Panc1 (cell line): Measurements from ENCODE around the gene ATG10. TPM values are rescaled to one million over a fixed set of nuclear protein-coding genes. Genes with fewer than 3 reads are reported as not detected.

Experiments used
- ATAC-seq: fragments of 200-7000 bp; cut with Tn5 transposase; 2 replicates; pipeline ENCODE4 v1.9.1; 2020; ENCODE audit warnings: mild to moderate bottlenecking, moderate library complexity
- BruUV-seq: library from RNA; stranded (reverse); fragments of 400-500 nt; replicated peaks from 2 replicates; lab custom pipeline; 2021; lab: Mats Ljungman, UMichigan
- CTCF ChIA-PET: fragments of 300-600 bp; sonication (Branson Sonifier 250); formaldehyde crosslinking; loops from one replicate; lab custom pipeline; 2022; ENCODE audit warnings: antibody characterized with exemption; lab: Charles Lee
- POLR2A ChIA-PET: fragments of 300-600 bp; sonication (Branson Sonifier 250); formaldehyde crosslinking; loops from one replicate; lab custom pipeline; 2022; ENCODE audit warnings: antibody characterized with exemption; lab: Charles Lee
- DNase-seq: peaks from one replicate; pipeline ENCODE4 v3.0.0-alpha.2; 2010; ENCODE audit warnings: low read depth, low spot score
- H3K27ac ChIP-seq: 2 replicates; pipeline ENCODE4 v1.5.1; 2011; ENCODE audit warnings: mild to moderate bottlenecking, low read length, inconsistent platforms
- H3K27me3 ChIP-seq: fragments of 200-500 bp; sonication (Bioruptor generic); 2 replicates; pipeline ENCODE4 v1.6.0; 2014; ENCODE audit warnings: low read length, inconsistent platforms; ENCODE audit not compliant: control insufficient read depth, insufficient read depth
- H3K36me3 ChIP-seq: fragments of 200-500 bp; sonication (Bioruptor generic); 2 replicates; pipeline ENCODE4 v1.5.1; 2014; ENCODE audit warnings: inconsistent platforms, mild to moderate bottlenecking, low read length, moderate library complexity; ENCODE audit not compliant: control insufficient read depth, insufficient read depth
- H3K4me1 ChIP-seq: 2 replicates; pipeline ENCODE4 v1.5.1; 2011; ENCODE audit warnings: inconsistent platforms, mild to moderate bottlenecking, low read length, moderate library complexity; ENCODE audit not compliant: control insufficient read depth, insufficient read depth
- H3K4me3 ChIP-seq, 2 experiments: 2 replicates each; pipeline ENCODE4 v1.5.1; 2011 to 2012; ENCODE audit warnings: low read depth in 2 of 2, low read length in 2 of 2, mild to moderate bottlenecking in 2 of 2, inconsistent platforms in 1 of 2, moderate library complexity in 1 of 2
- H3K9me3 ChIP-seq: fragments of 200-500 bp; sonication (Bioruptor generic); 2 replicates; pipeline ENCODE4 v1.5.1; 2014; ENCODE audit warnings: low read depth, mild to moderate bottlenecking, inconsistent platforms, low read length, moderate library complexity; ENCODE audit not compliant: control insufficient read depth, insufficient read depth
- POLR2AphosphoS5 ChIP-seq: IDR thresholded peaks from 2 replicates; pipeline ENCODE4 v1.6.1; 2012; ENCODE audit warnings: mild to moderate bottlenecking, low read depth, low read length, moderate library complexity
- SIN3A ChIP-seq: IDR thresholded peaks from 2 replicates; pipeline ENCODE4 v1.6.1; 2012; ENCODE audit warnings: low read depth, mild to moderate bottlenecking, low read length, moderate library complexity, borderline replicate concordance; ENCODE audit not compliant: insufficient read depth
- TCF7L2 ChIP-seq: IDR thresholded peaks from 2 replicates; pipeline ENCODE4 v1.6.1; 2011; ENCODE audit warnings: mild to moderate bottlenecking, low read depth, low read length, inconsistent platforms
- in situ Hi-C: cut with HindIII; loops from 2 replicates; pipeline ENCODE4 v1.10.0; 2016; ENCODE audit warnings: low sequenced_read_pairs, low pct_unique_long_range_greater_than_20kb
- intact Hi-C: fragments of 100-400 bp; cut with micrococcal nuclease; formaldehyde crosslinking; loops from one replicate; pipeline ENCODE4 v1.10.0; 2022; ENCODE audit not compliant: unreplicated experiment
- total RNA-seq: library from RNA; stranded (reverse); gene quantifications from one replicate; pipeline ENCODE4 v1.2.1, GENCODE V29; 2021; ENCODE audit not compliant: unreplicated experiment
- TF ChIP-seq, protein P1 (sequence below), 2 experiments: IDR thresholded peaks; 2 replicates each; pipeline ENCODE4 v1.6.1; 2011 to 2012; ENCODE audit warnings: low read depth in 2 of 2, control low read depth in 1 of 2, low read length in 1 of 2, mild to moderate bottlenecking in 1 of 2, moderate library complexity in 1 of 2; ENCODE audit not compliant: insufficient read depth in 1 of 2
- TF ChIP-seq, protein P2 (sequence below): fragments of 450-650 bp; IDR thresholded peaks from 2 replicates; pipeline ENCODE4 v1.5.1; 2017; ENCODE audit warnings: mild to moderate bottlenecking

Gene ATG10
- total RNA-seq, 1 experiment from 2014 or later, result 14.0 TPM

GRCh38 chr5:82295144-82295543 is 323.3 kb downstream of the ATG10 start:
- no peak for DNase-seq
- CTCF ChIA-PET, result no interaction called here
- intact Hi-C loops, result no loop called here
- Histone ChIP-seq H3K4me3 (no peak overlapping the region), H3K27ac (no peak overlapping the region), H3K9me3 (no peaks in the 10 kb centered on the region), H3K4me1 (no peaks in the 10 kb centered on the region), H3K27me3 (no peaks in the 10 kb centered on the region), H3K36me3 (no peaks in the 10 kb centered on the region)
- no peak for ATAC-seq
- POLR2A ChIA-PET, result no interaction called here
- in situ Hi-C loops, result no loop called here
- no peak for TF ChIP-seq POLR2AphosphoS5
- TF ChIP-seq, protein P1, sequence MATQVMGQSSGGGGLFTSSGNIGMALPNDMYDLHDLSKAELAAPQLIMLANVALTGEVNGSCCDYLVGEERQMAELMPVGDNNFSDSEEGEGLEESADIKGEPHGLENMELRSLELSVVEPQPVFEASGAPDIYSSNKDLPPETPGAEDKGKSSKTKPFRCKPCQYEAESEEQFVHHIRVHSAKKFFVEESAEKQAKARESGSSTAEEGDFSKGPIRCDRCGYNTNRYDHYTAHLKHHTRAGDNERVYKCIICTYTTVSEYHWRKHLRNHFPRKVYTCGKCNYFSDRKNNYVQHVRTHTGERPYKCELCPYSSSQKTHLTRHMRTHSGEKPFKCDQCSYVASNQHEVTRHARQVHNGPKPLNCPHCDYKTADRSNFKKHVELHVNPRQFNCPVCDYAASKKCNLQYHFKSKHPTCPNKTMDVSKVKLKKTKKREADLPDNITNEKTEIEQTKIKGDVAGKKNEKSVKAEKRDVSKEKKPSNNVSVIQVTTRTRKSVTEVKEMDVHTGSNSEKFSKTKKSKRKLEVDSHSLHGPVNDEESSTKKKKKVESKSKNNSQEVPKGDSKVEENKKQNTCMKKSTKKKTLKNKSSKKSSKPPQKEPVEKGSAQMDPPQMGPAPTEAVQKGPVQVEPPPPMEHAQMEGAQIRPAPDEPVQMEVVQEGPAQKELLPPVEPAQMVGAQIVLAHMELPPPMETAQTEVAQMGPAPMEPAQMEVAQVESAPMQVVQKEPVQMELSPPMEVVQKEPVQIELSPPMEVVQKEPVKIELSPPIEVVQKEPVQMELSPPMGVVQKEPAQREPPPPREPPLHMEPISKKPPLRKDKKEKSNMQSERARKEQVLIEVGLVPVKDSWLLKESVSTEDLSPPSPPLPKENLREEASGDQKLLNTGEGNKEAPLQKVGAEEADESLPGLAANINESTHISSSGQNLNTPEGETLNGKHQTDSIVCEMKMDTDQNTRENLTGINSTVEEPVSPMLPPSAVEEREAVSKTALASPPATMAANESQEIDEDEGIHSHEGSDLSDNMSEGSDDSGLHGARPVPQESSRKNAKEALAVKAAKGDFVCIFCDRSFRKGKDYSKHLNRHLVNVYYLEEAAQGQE (IDR thresholded peaks at IDR 0.05; ENCODE audit: insufficient read depth in 1 of 2, low read depth in 2 of 2, low read length in 1 of 2), result no peak
- TF ChIP-seq TCF7L2, result no peak
- no peak for TF ChIP-seq SIN3A
- TF ChIP-seq, protein P2, sequence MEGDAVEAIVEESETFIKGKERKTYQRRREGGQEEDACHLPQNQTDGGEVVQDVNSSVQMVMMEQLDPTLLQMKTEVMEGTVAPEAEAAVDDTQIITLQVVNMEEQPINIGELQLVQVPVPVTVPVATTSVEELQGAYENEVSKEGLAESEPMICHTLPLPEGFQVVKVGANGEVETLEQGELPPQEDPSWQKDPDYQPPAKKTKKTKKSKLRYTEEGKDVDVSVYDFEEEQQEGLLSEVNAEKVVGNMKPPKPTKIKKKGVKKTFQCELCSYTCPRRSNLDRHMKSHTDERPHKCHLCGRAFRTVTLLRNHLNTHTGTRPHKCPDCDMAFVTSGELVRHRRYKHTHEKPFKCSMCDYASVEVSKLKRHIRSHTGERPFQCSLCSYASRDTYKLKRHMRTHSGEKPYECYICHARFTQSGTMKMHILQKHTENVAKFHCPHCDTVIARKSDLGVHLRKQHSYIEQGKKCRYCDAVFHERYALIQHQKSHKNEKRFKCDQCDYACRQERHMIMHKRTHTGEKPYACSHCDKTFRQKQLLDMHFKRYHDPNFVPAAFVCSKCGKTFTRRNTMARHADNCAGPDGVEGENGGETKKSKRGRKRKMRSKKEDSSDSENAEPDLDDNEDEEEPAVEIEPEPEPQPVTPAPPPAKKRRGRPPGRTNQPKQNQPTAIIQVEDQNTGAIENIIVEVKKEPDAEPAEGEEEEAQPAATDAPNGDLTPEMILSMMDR, result no peak
- BruUV-seq, result no TSS peak

DNA sequence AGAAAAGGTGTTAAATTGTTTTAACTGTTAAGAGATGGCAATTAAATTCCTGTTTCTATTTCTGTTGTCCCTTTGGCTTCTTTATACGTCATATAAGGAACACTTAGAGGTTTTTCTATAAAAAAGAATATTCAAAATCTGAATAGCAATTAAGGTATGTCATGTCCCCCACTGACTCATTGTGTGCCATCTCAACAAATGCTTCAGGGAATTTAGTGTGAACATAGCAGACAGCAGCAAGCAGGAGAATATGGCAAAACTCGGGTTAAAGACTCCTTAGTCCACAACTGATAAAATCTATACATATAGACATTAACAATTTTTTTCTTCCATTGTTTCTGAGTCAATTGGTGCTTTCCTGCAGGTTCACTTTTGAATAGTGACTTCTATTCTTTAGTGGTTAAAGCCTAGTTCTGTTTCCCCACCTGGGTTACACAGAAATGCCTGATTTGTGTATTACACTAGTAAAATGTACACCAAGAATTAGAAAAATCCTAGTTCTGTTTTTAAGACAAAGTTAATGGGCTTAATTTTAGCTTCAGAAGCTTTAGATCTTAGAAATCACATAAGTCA is 324.2 kb downstream of the ATG10 start:
- BruUV-seq, result no TSS peak
- no peak for DNase-seq
- ChIA-PET POLR2A (no interaction called here), CTCF (no interaction called here)
- H3K36me3 ChIP-seq, result no peaks in the 10 kb centered on the region
- no peak overlapping the region for H3K4me3 ChIP-seq
- H3K27ac ChIP-seq, result no peak overlapping the region
- no peak for ATAC-seq
- in situ Hi-C loops, result no loop called here
- intact Hi-C loops, result no loop called here
- TF ChIP-seq POLR2AphosphoS5 (no peak), TCF7L2 (no peak)
- TF ChIP-seq, protein P1 (IDR thresholded peaks at IDR 0.05; ENCODE audit: insufficient read depth in 1 of 2, low read depth in 2 of 2, low read length in 1 of 2), result no peak
- TF ChIP-seq, protein P2, result no peak
- no peaks in the 10 kb centered on the region for H3K9me3 ChIP-seq
- H3K4me1 ChIP-seq, result no peaks in the 10 kb centered on the region
- no peaks in the 10 kb centered on the region for H3K27me3 ChIP-seq
